HG03025 (cell line): Measurements from ENCODE around the gene SV2C.
A peak's percentile ranks its signal among the peaks of the same experiment; 100 is the strongest.

Experiments
- ATAC-seq: cut with Tn5 transposase; IDR thresholded peaks from one replicate; pipeline ENCODE4 v1.9.1; 2021; ENCODE audit warnings: mild to moderate bottlenecking, moderate library complexity; ENCODE audit not compliant: unreplicated experiment, low FRiP score

SV2C gene

GRCh38 chr5:76154009-76154690 lies 71.0 kb downstream of the SV2C start:
- no peak for ATAC-seq

GRCh38 chr5:76155536-76155935 lies 72.4 kb downstream of the SV2C start:
- no peak for ATAC-seq

- no peak for ATAC-seq
These were observed 79.2 kb downstream of the SV2C start for GRCh38 chr5:76162335-76162734.

- ATAC-seq: no peak
These were observed 80.0 kb downstream of the SV2C start for GRCh38 chr5:76163111-76163628.

- ATAC-seq: no peak
These were observed 81.8 kb downstream of the SV2C start for GRCh38 chr5:76165029-76165428.

- ATAC-seq: no peak
These were observed 82.7 kb downstream of the SV2C start for GRCh38 chr5:76165711-76166374.

- ATAC-seq: no peak
These were observed 83.8 kb downstream of the SV2C start for GRCh38 chr5:76166886-76167576.

GRCh38 chr5:76169146-76169905 lies 86.1 kb downstream of the SV2C start:
- no peak for ATAC-seq

GRCh38 chr5:76174101-76174500 lies 90.9 kb downstream of the SV2C start:
- ATAC-seq: no peak

- peak; percentile 58 for ATAC-seq
These were observed 92.0 kb downstream of the SV2C start for GRCh38 chr5:76175051-76175666.

GRCh38 chr5:76175821-76176403 lies 92.7 kb downstream of the SV2C start:
- peak; percentile 69 for ATAC-seq

GRCh38 chr5:76177978-76178377 lies 94.8 kb downstream of the SV2C start:
- ATAC-seq: no peak

- no peak for ATAC-seq
These were observed 95.7 kb downstream of the SV2C start for GRCh38 chr5:76178913-76179312.

GRCh38 chr5:76180814-76181805 lies 97.9 kb downstream of the SV2C start:
- no peak for ATAC-seq

- ATAC-seq: no peak
These were observed 104.2 kb downstream of the SV2C start for GRCh38 chr5:76187386-76187785.

GRCh38 chr5:76190356-76190755 lies 107.2 kb downstream of the SV2C start:
- no peak for ATAC-seq

GRCh38 chr5:76192837-76193236 lies 109.7 kb downstream of the SV2C start:
- no peak for ATAC-seq

GRCh38 chr5:76193635-76194034 lies 110.5 kb downstream of the SV2C start:
- no peak for ATAC-seq

GRCh38 chr5:76194340-76194739 lies 111.2 kb downstream of the SV2C start:
- no peak for ATAC-seq
